SK-N-SH treated with all-trans-retinoic acid at 6 μM for 48 hours (cell line): ENCODE data around the gene OR52A1.

Source experiments
- ATAC-seq: fragments of 200-7000 bp; cut with Tn5 transposase; 3 replicates; pipeline ENCODE4 v1.9.1; 2020; ENCODE audit warnings: mild to moderate bottlenecking, moderate library complexity
- ARNTL ChIP-seq: fragments of 450-650 bp; formaldehyde crosslinking; IDR thresholded peaks from 2 replicates; pipeline ENCODE4 v1.5.0; 2020; ENCODE audit warnings: low read depth, mild to moderate bottlenecking, moderate library complexity, borderline replicate concordance
- CSDC2 ChIP-seq: fragments of 250-450 bp; sonication (Bioruptor Pico); IDR thresholded peaks from 2 replicates; pipeline ENCODE4 v1.5.0; 2020; ENCODE audit warnings: mild to moderate bottlenecking, moderate library complexity
- GLIS3 ChIP-seq: fragments of 250-450 bp; sonication (Bioruptor Pico); IDR thresholded peaks from 2 replicates; pipeline ENCODE4 v1.5.0; 2020; ENCODE audit warnings: mild to moderate bottlenecking, moderate library complexity
- ISL1 ChIP-seq: fragments of 250-450 bp; sonication (Bioruptor Pico); IDR thresholded peaks from 2 replicates; pipeline ENCODE4 v2.1.2; 2022; ENCODE audit warnings: mild to moderate bottlenecking, moderate library complexity
- OSR1 ChIP-seq: fragments of 250-450 bp; sonication (Bioruptor Pico); IDR thresholded peaks from 2 replicates; pipeline ENCODE4 v1.8.0; 2022; ENCODE audit warnings: moderate library complexity, mild to moderate bottlenecking, inconsistent platforms
- PPARA ChIP-seq: fragments of 250-450 bp; sonication (Bioruptor Pico); IDR thresholded peaks from 2 replicates; pipeline ENCODE4 v1.5.0; 2020; ENCODE audit warnings: mild to moderate bottlenecking, borderline replicate concordance
- SNAI2 ChIP-seq: fragments of 250-450 bp; sonication (Bioruptor Pico); IDR thresholded peaks from 2 replicates; pipeline ENCODE4 v1.5.0; 2020; ENCODE audit warnings: mild to moderate bottlenecking, moderate library complexity
- TCF4 ChIP-seq: fragments of 250-450 bp; sonication (Bioruptor Pico); IDR thresholded peaks from 2 replicates; pipeline ENCODE4 v1.8.0; 2021; ENCODE audit warnings: mild to moderate bottlenecking, moderate library complexity, borderline replicate concordance
- TOX ChIP-seq: fragments of 250-450 bp; sonication (Bioruptor Pico); IDR thresholded peaks from 2 replicates; pipeline ENCODE4 v1.8.0; 2021; ENCODE audit warnings: mild to moderate bottlenecking, moderate library complexity, borderline replicate concordance
- ZC3H10 ChIP-seq: fragments of 250-450 bp; sonication (Bioruptor Pico); IDR thresholded peaks from 2 replicates; pipeline ENCODE4 v1.5.1; 2021; ENCODE audit warnings: mild to moderate bottlenecking, moderate library complexity
- ZFP30 ChIP-seq: fragments of 450-650 bp; formaldehyde crosslinking; IDR thresholded peaks from 2 replicates; pipeline ENCODE4 v1.5.0; 2022; ENCODE audit warnings: mild to moderate bottlenecking, moderate library complexity
- ZNF70 ChIP-seq: fragments of 450-650 bp; formaldehyde crosslinking; IDR thresholded peaks from 2 replicates; pipeline ENCODE4 v1.5.0; 2020; ENCODE audit warnings: mild to moderate bottlenecking, moderate library complexity
- ZNF8 ChIP-seq: fragments of 450-650 bp; formaldehyde crosslinking; IDR thresholded peaks from 2 replicates; pipeline ENCODE4 v1.5.0; 2020; ENCODE audit warnings: mild to moderate bottlenecking, moderate library complexity
- TF ChIP-seq, protein P1 (sequence below): fragments of 250-450 bp; sonication (Bioruptor Pico); IDR thresholded peaks from 2 replicates; pipeline ENCODE4 v1.5.1; 2020; ENCODE audit warnings: low read depth, mild to moderate bottlenecking, moderate library complexity
- TF ChIP-seq, protein P2 (sequence below): fragments of 250-450 bp; sonication (Bioruptor Pico); IDR thresholded peaks from 2 replicates; pipeline ENCODE4 v1.8.0; 2021; ENCODE audit warnings: low read depth, mild to moderate bottlenecking, moderate library complexity, borderline replicate concordance
- TF ChIP-seq, protein P3 (sequence below): fragments of 250-450 bp; sonication (Bioruptor Pico); IDR thresholded peaks from 2 replicates; pipeline ENCODE4 v1.5.1; 2021; ENCODE audit warnings: mild to moderate bottlenecking, moderate library complexity
- TF ChIP-seq, protein P4 (sequence below): fragments of 250-450 bp; sonication (Bioruptor Pico); IDR thresholded peaks from 2 replicates; pipeline ENCODE4 v1.5.0; 2020; ENCODE audit warnings: mild to moderate bottlenecking, moderate library complexity
- TF ChIP-seq, protein P5 (sequence below): fragments of 250-450 bp; sonication (Bioruptor Pico); IDR thresholded peaks from 2 replicates; pipeline ENCODE4 v1.8.0; 2020; ENCODE audit warnings: mild to moderate bottlenecking, moderate library complexity, borderline replicate concordance

OR52A1 gene

DNA sequence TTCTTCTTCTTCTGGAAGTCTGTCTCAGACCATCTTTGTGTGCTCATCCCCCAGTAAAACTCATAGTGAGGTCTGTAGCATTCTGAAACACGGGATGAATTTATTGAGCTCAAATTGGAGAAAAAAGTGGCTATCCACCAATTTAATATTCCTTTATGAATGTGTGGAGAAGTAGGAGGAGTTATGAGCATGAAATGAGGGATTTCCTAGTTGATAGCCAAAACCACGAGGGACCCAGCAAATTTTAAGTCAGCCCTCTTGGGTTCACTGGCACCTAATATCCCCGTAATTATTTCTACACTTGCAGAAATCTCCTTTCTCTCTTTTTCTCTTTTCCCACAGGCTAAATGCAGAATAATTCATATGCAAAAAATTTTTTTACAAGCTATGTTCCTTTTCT lies at the start of gene OR52A1:
Gene OR52A1 (minus strand): TSS at position 101 of the 400 bp plus-strand sequence. CDS start 2,388 bp downstream, outside the sequence.
- TF ChIP-seq SNAI2 (CRISPR knock-in tag) (no peak), OSR1 (no peak), ZFP30 (CRISPR knock-in tag) (no peak), TCF4 (CRISPR knock-in tag) (no peak), CSDC2 (CRISPR knock-in tag) (no peak), GLIS3 (CRISPR knock-in tag) (no peak), PPARA (no peak), ZC3H10 (CRISPR knock-in tag) (no peak), ZNF8 (no peak), TOX (CRISPR knock-in tag) (no peak)
- TF ChIP-seq, protein P1, sequence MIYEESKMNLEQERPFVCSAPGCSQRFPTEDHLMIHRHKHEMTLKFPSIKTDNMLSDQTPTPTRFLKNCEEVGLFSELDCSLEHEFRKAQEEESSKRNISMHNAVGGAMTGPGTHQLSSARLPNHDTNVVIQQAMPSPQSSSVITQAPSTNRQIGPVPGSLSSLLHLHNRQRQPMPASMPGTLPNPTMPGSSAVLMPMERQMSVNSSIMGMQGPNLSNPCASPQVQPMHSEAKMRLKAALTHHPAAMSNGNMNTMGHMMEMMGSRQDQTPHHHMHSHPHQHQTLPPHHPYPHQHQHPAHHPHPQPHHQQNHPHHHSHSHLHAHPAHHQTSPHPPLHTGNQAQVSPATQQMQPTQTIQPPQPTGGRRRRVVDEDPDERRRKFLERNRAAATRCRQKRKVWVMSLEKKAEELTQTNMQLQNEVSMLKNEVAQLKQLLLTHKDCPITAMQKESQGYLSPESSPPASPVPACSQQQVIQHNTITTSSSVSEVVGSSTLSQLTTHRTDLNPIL: no peak
- TF ChIP-seq, protein P2, sequence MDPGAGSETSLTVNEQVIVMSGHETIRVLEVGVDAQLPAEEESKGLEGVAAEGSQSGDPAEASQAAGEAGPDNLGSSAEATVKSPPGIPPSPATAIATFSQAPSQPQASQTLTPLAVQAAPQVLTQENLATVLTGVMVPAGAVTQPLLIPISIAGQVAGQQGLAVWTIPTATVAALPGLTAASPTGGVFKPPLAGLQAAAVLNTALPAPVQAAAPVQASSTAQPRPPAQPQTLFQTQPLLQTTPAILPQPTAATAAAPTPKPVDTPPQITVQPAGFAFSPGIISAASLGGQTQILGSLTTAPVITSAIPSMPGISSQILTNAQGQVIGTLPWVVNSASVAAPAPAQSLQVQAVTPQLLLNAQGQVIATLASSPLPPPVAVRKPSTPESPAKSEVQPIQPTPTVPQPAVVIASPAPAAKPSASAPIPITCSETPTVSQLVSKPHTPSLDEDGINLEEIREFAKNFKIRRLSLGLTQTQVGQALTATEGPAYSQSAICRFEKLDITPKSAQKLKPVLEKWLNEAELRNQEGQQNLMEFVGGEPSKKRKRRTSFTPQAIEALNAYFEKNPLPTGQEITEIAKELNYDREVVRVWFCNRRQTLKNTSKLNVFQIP (CRISPR knock-in tag): no peak
- TF ChIP-seq, protein P3, sequence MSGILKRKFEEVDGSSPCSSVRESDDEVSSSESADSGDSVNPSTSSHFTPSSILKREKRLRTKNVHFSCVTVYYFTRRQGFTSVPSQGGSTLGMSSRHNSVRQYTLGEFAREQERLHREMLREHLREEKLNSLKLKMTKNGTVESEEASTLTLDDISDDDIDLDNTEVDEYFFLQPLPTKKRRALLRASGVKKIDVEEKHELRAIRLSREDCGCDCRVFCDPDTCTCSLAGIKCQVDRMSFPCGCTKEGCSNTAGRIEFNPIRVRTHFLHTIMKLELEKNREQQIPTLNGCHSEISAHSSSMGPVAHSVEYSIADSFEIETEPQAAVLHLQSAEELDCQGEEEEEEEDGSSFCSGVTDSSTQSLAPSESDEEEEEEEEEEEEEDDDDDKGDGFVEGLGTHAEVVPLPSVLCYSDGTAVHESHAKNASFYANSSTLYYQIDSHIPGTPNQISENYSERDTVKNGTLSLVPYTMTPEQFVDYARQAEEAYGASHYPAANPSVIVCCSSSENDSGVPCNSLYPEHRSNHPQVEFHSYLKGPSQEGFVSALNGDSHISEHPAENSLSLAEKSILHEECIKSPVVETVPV (CRISPR knock-in tag): no peak
- TF ChIP-seq, protein P4, sequence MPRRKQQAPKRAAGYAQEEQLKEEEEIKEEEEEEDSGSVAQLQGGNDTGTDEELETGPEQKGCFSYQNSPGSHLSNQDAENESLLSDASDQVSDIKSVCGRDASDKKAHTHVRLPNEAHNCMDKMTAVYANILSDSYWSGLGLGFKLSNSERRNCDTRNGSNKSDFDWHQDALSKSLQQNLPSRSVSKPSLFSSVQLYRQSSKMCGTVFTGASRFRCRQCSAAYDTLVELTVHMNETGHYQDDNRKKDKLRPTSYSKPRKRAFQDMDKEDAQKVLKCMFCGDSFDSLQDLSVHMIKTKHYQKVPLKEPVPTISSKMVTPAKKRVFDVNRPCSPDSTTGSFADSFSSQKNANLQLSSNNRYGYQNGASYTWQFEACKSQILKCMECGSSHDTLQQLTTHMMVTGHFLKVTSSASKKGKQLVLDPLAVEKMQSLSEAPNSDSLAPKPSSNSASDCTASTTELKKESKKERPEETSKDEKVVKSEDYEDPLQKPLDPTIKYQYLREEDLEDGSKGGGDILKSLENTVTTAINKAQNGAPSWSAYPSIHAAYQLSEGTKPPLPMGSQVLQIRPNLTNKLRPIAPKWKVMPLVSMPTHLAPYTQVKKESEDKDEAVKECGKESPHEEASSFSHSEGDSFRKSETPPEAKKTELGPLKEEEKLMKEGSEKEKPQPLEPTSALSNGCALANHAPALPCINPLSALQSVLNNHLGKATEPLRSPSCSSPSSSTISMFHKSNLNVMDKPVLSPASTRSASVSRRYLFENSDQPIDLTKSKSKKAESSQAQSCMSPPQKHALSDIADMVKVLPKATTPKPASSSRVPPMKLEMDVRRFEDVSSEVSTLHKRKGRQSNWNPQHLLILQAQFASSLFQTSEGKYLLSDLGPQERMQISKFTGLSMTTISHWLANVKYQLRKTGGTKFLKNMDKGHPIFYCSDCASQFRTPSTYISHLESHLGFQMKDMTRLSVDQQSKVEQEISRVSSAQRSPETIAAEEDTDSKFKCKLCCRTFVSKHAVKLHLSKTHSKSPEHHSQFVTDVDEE (CRISPR knock-in tag): no peak
- TF ChIP-seq, all 23 proteins: peak for 0
- no peak for ATAC-seq

DNA sequence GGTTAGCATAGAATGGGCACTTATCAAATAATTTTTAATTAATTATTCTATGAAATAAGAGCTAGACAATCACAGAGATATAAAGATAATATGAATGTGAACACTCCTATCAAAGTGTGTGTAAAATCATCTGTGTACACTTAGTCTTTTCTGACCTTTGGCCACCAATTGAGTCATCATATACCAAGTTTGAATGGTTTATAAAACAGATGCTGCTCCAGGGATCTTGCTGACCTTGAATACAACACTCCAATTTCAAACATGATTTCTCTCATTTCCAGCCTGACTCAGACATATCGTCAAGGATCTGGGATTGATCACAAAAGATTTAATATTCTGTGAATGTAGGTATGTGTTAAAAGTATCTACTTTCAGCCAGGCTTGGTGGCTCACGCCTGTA lies 48.8 kb upstream of the OR52A1 start:
- no peak for ATAC-seq
- TF ChIP-seq CSDC2 (CRISPR knock-in tag) (no peak), ISL1 (no peak)

DNA sequence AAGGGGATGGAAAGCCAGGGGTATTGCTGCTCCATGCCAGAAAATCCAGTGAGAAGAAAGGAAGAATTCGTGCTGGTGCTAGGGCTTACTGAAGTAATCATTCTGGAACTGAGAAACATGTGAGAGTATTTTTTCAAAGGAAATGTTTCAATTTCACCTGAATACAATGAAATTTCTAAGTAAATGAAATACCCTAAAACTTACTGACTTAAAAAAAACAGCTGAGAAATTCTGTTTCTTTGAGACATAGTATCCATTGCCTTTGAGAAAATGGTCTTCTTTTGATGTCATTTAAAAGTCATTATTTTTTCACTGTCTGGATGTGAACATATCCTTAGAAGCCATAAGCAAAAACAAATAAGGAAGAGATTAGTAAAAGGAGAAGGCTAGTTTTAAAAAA lies 46.0 kb upstream of the OR52A1 start, which contains the start of gene OR51V1:
Gene OR51V1 (minus strand): TSS at position 101 of the 400 bp plus-strand sequence. CDS start 0 bp downstream, at position 101.
- ATAC-seq: no peak
- TF ChIP-seq ZNF8 (no peak), TCF4 (CRISPR knock-in tag) (no peak)
- TF ChIP-seq, protein P3 (CRISPR knock-in tag): no peak

DNA sequence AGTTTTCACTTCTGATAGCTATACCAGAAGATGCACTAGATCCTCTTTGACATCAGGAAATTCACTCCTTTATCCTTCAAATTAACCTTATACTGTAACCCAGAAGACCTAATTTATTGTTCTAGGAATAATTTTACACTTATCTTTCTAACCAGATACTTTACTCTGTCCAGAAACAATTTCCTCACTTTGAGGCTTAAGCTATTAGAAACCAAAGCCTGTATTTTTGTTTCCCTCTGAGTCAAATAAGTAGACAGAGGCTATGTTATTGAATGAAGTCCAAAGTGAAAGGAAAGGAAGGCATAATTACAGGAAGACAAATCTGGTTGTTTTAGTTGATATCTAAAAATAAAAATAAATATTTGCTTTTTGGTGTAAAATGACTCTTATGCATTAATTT lies 43.7 kb upstream of the OR52A1 start:
- no peak for ATAC-seq
- TF ChIP-seq, protein P3 (CRISPR knock-in tag): no peak
- TF ChIP-seq ARNTL: no peak
- no peak for TF ChIP-seq ZNF8
- TF ChIP-seq, protein P5, sequence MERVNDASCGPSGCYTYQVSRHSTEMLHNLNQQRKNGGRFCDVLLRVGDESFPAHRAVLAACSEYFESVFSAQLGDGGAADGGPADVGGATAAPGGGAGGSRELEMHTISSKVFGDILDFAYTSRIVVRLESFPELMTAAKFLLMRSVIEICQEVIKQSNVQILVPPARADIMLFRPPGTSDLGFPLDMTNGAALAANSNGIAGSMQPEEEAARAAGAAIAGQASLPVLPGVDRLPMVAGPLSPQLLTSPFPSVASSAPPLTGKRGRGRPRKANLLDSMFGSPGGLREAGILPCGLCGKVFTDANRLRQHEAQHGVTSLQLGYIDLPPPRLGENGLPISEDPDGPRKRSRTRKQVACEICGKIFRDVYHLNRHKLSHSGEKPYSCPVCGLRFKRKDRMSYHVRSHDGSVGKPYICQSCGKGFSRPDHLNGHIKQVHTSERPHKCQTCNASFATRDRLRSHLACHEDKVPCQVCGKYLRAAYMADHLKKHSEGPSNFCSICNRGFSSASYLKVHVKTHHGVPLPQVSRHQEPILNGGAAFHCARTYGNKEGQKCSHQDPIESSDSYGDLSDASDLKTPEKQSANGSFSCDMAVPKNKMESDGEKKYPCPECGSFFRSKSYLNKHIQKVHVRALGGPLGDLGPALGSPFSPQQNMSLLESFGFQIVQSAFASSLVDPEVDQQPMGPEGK (CRISPR knock-in tag): no peak
- TF ChIP-seq TCF4 (CRISPR knock-in tag): no peak
- no peak for TF ChIP-seq ISL1
- TF ChIP-seq, protein P1: no peak
- TF ChIP-seq GLIS3 (CRISPR knock-in tag): no peak
- no peak for TF ChIP-seq ZNF70
- TF ChIP-seq, protein P4 (CRISPR knock-in tag): no peak
- no peak for TF ChIP-seq CSDC2 (CRISPR knock-in tag)
